Liver (tissue), 9 donors: ENCODE measurements around the gene ZNF865. TPM values are rescaled to one million over a fixed set of nuclear protein-coding genes. Genes with fewer than 3 reads are reported as not detected.
A peak's percentile ranks its signal among the peaks of the same experiment; 100 is the strongest.

ENCODE experiments used
- DNase-seq: peaks from one replicate; pipeline ENCODE4 v3.0.0-alpha.2; 2017; ENCODE audit warnings: low spot score
- H3K27ac ChIP-seq, 2 donors: one replicate each; pipeline ENCODE4 v1.7.0; 2013; ENCODE audit warnings: inconsistent platforms in 2 of 2, low read length in 2 of 2, control low read depth in 1 of 2, low read depth in 1 of 2, mild to moderate bottlenecking in 1 of 2
- H3K27me3 ChIP-seq, 4 donors: one replicate each; pipeline versions ENCODE4 v1.6.1 to v1.7.0; 2013; ENCODE audit warnings: low read length in 3 of 4, inconsistent platforms in 1 of 4, mild to moderate bottlenecking in 1 of 4, moderate library complexity in 1 of 4; ENCODE audit not compliant: control insufficient read depth in 4 of 4, insufficient read depth in 4 of 4
- H3K36me3 ChIP-seq, 4 donors: one replicate each; pipeline versions ENCODE4 v1.6.1 to v1.7.0; 2013; ENCODE audit warnings: low read length in 3 of 4, mild to moderate bottlenecking in 3 of 4, low read depth in 1 of 4, moderate library complexity in 1 of 4; ENCODE audit not compliant: control insufficient read depth in 4 of 4, insufficient read depth in 3 of 4
- H3K4me1 ChIP-seq, 4 donors: one replicate each; pipeline versions ENCODE4 v1.6.1 to v1.7.0; 2013; ENCODE audit warnings: low read length in 3 of 4, mild to moderate bottlenecking in 3 of 4, moderate library complexity in 1 of 4; ENCODE audit not compliant: control insufficient read depth in 4 of 4, insufficient read depth in 4 of 4
- H3K4me3 ChIP-seq, 3 donors: one replicate each; pipeline versions ENCODE4 v1.6.1 to v1.7.0; 2013; ENCODE audit warnings: low read length in 3 of 3, control low read depth in 1 of 3, low read depth in 1 of 3, mild to moderate bottlenecking in 1 of 3
- H3K9ac ChIP-seq, 2 donors: one replicate each; pipeline ENCODE4 v1.7.0; 2013; ENCODE audit warnings: low read length in 2 of 2, mild to moderate bottlenecking in 2 of 2, moderate library complexity in 2 of 2, control low read depth in 1 of 2, low read depth in 1 of 2
- H3K9me3 ChIP-seq, 4 donors: one replicate each; pipeline versions ENCODE4 v1.6.1 to v1.7.0; 2013; ENCODE audit warnings: low read length in 3 of 4; ENCODE audit not compliant: control insufficient read depth in 4 of 4
- EGR1 ChIP-seq, 2 donors: IDR thresholded peaks; 2 replicates each; pipeline ENCODE4 v1.6.1; 2016 to 2018; ENCODE audit warnings: antibody characterized with exemption in 2 of 2, low read depth in 2 of 2
- FOXA1 ChIP-seq: IDR thresholded peaks from 2 replicates; pipeline ENCODE4 v1.6.1; 2016; ENCODE audit warnings: antibody characterized with exemption
- FOXA2 ChIP-seq: IDR thresholded peaks from 2 replicates; pipeline ENCODE4 v1.6.1; 2016; ENCODE audit warnings: antibody characterized with exemption
- GABPA ChIP-seq, 2 donors: IDR thresholded peaks in 1 of 2; conservative IDR thresholded peaks in 1 of 2; 2 replicates each; pipeline ENCODE4 v1.6.1; 2016; ENCODE audit warnings: antibody characterized with exemption in 2 of 2, mild to moderate bottlenecking in 1 of 2, moderate library complexity in 1 of 2
- HNF4A ChIP-seq, 2 donors: conservative IDR thresholded peaks; 2 replicates each; pipeline ENCODE4 v1.6.1; 2016; ENCODE audit warnings: antibody characterized with exemption in 2 of 2, mild to moderate bottlenecking in 2 of 2
- HNF4G ChIP-seq: IDR thresholded peaks from 2 replicates; pipeline ENCODE4 v1.6.1; 2016; ENCODE audit warnings: antibody characterized with exemption
- JUND ChIP-seq, 2 donors: IDR thresholded peaks; 2 replicates each; pipeline ENCODE4 v1.6.1; 2016; ENCODE audit warnings: antibody characterized with exemption in 2 of 2
- NR2F2 ChIP-seq: IDR thresholded peaks from 2 replicates; pipeline ENCODE4 v1.6.1; 2016; ENCODE audit warnings: antibody characterized with exemption
- RAD21 ChIP-seq, 2 donors: IDR thresholded peaks; 2 replicates each; pipeline ENCODE4 v1.6.1; 2016; ENCODE audit warnings: antibody characterized with exemption in 2 of 2, mild to moderate bottlenecking in 2 of 2
- RXRA ChIP-seq, 2 donors: IDR thresholded peaks; 2 replicates each; pipeline ENCODE4 v1.6.1; 2017 to 2018; ENCODE audit warnings: antibody characterized with exemption in 2 of 2, mild to moderate bottlenecking in 1 of 2
- SP1 ChIP-seq: IDR thresholded peaks from 2 replicates; pipeline ENCODE4 v1.6.1; 2018; ENCODE audit warnings: antibody characterized with exemption, mild to moderate bottlenecking
- TAF1 ChIP-seq: conservative IDR thresholded peaks from 2 replicates; pipeline ENCODE4 v1.6.1; 2016; ENCODE audit warnings: antibody characterized with exemption, mild to moderate bottlenecking
- YY1 ChIP-seq: IDR thresholded peaks from 2 replicates; pipeline ENCODE4 v1.6.1; 2016; ENCODE audit warnings: antibody characterized with exemption, mild to moderate bottlenecking
- WGBS: extraction: QIAGEN DNeasy Blood & Tissue Kit; methylation state at CpG from one replicate; pipeline ENCODE4 v1.1.7; 2013; 5-methylcytosine and 5-hydroxymethylcytosine counted together
- polyA plus RNA-seq, 2 donors: library from polyadenylated mRNA; stranded (reverse) in 1 of 2; unstranded in 1 of 2; fragments of 200-250 nt in 1 of 2; fragments of >200 nt in 1 of 2; fragmentation: Nextera tagmentation in 1 of 2; extraction: Ambion mirVana in 1 of 2; gene quantifications; one replicate each; pipeline versions ENCODE4 v1.2.1 to v1.2.3, GENCODE V29; 2013 to 2015
- total RNA-seq, 2 donors: library from RNA; depleted of rRNA; stranded (reverse); fragments of >200 nt; gene quantifications; one replicate each; pipeline ENCODE4 v1.2.3, GENCODE V29; 2014
- TF ChIP-seq, protein P1 (sequence below): IDR thresholded peaks from 2 replicates; pipeline ENCODE4 v1.6.1; 2016; ENCODE audit warnings: antibody characterized with exemption
- TF ChIP-seq, protein P2 (sequence below): IDR thresholded peaks from 2 replicates; pipeline ENCODE4 v1.6.1; 2016; ENCODE audit warnings: antibody characterized with exemption, mild to moderate bottlenecking
- TF ChIP-seq, protein P3 (sequence below): fragments of 150-350 bp; IDR thresholded peaks from 2 replicates; pipeline ENCODE4 v1.5.1; 2017; ENCODE audit warnings: improper control_type of control experiment, low read depth, low read length; ENCODE audit not compliant: missing input control
- TF ChIP-seq, protein P4 (sequence below): IDR thresholded peaks from 2 replicates; pipeline ENCODE4 v1.6.1; 2016; ENCODE audit warnings: antibody characterized with exemption
- TF ChIP-seq, protein P5 (sequence below): IDR thresholded peaks from 2 replicates; pipeline ENCODE4 v1.6.1; 2016; ENCODE audit warnings: antibody characterized with exemption
- donor health status: healthy.
- donor health status: healthy.
- donor health status: healthy.
- donor health status: healthy.
- donor health status: healthy.

Gene ZNF865
- total and polyA plus RNA-seq, 4 donors = 0.38 to 3.1 (median 1.6) TPM

DNA sequence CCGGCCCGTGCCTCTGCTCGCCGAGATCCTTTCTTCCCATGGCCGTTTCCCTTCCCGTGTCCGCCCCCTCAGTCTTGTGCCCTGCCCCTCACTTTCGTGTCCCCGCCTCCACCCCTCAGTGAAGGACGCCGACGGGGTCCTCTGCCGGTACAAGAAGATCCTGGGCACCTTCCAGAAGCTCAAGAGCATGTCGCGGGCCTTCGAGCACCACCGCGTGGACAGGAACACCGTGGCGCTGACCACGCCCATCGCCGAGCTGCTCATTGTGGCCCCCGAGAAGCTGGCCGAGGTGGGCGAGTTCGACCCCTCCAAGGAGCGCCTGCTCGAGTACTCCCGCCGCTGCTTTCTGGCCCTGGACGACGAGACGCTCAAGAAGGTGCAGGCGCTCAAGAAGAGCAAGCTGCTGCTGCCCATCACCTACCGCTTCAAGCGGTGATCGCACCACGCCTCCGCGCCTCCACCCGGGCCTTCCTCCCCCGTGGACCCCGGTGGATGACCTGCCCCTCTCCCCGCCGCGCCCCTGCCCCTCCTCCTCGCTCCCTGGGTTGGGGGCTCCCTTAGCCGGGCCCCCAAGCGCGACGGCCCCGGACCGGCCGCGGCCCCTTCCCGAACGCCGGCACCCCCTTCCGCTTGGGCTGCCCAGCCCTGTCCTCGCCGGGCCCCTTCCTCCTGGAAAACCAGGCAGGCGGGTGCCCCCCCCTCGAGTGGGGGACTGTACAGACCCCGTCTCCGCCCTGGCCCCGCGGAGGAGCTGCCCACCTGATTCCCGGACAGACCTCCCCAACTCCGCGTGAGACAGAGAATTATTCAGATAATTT, 47.1 kb downstream of the ZNF865 start:
- H3K27me3 ChIP-seq = no peaks in the 10 kb centered on the region
- no peak overlapping the region for H3K27ac ChIP-seq
- H3K4me1 ChIP-seq = peaks cover 14 to 38% (median 33%) of the 10 kb centered on the region in 4 donors
- no peak for TF ChIP-seq FOXA2
- TF ChIP-seq HNF4G = no peak
- no peak overlapping the region for H3K9ac ChIP-seq
- H3K36me3 ChIP-seq = no peaks in the 10 kb centered on the region
- H3K9me3 ChIP-seq = no peaks in the 10 kb centered on the region
- WGBS = 90% methylated on average over 71 of the region's 71 CpGs
- no peak overlapping the region for H3K4me3 ChIP-seq
- no peak for DNase-seq

DNA sequence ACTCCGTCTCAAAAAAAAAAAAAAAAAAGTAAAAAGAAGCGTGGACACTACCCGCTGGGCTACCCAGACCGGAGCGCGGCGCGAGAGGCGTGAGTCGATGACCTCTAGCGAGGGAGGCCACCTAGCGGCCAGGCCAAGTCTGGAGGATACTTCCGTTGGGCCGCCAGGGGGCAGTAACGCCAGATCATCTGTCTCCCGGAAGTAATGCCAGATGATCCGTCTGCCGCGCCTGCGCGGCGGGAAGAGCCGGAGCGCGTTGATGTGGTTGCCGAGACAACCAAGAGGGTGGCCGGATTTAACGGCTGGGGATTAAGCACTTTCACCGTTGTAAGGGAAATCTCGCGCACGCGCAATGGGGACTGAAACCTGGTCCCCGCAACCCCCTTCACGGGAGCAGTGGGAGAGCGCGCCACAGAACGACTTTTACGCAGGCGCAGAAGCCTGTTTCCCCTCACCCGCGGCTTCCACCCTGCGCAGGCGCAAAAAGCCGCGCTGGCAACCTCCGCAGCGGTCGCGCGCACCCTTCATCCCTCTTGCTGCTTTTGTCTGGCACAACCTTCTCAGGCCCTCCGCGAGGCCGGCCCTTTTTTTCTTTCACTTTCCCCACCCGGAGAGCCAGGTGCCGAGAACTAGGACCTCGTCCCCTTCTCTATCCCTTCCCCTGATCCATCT, 48.3 kb downstream of the ZNF865 start:
- Histone ChIP-seq H3K36me3 (no peaks in the 10 kb centered on the region), H3K27ac (peak overlapping the region; percentile 94 to 96), H3K27me3 (no peaks in the 10 kb centered on the region), H3K9ac (peak overlapping the region; percentile 78 to 90), H3K4me1 (peaks cover 10 to 41% (median 37%) of the 10 kb centered on the region in 4 donors), H3K4me3 (peak overlapping the region; percentile 76 to 89 (median 78)), H3K9me3 (no peaks in the 10 kb centered on the region)
- peak; percentile 97 for DNase-seq
- under 1% methylated on average over 57 of the region's 57 CpGs for WGBS
- peak; percentile 84 for TF ChIP-seq NR2F2
- no peak for TF ChIP-seq JUND (IDR thresholded peaks at IDR 0.05)
- TF ChIP-seq, protein P1, sequence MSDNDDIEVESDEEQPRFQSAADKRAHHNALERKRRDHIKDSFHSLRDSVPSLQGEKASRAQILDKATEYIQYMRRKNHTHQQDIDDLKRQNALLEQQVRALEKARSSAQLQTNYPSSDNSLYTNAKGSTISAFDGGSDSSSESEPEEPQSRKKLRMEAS = peak; percentile 47
- TF ChIP-seq FOXA1 = no peak
- TF ChIP-seq, protein P2, sequence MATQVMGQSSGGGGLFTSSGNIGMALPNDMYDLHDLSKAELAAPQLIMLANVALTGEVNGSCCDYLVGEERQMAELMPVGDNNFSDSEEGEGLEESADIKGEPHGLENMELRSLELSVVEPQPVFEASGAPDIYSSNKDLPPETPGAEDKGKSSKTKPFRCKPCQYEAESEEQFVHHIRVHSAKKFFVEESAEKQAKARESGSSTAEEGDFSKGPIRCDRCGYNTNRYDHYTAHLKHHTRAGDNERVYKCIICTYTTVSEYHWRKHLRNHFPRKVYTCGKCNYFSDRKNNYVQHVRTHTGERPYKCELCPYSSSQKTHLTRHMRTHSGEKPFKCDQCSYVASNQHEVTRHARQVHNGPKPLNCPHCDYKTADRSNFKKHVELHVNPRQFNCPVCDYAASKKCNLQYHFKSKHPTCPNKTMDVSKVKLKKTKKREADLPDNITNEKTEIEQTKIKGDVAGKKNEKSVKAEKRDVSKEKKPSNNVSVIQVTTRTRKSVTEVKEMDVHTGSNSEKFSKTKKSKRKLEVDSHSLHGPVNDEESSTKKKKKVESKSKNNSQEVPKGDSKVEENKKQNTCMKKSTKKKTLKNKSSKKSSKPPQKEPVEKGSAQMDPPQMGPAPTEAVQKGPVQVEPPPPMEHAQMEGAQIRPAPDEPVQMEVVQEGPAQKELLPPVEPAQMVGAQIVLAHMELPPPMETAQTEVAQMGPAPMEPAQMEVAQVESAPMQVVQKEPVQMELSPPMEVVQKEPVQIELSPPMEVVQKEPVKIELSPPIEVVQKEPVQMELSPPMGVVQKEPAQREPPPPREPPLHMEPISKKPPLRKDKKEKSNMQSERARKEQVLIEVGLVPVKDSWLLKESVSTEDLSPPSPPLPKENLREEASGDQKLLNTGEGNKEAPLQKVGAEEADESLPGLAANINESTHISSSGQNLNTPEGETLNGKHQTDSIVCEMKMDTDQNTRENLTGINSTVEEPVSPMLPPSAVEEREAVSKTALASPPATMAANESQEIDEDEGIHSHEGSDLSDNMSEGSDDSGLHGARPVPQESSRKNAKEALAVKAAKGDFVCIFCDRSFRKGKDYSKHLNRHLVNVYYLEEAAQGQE = no peak
- TF ChIP-seq YY1 = peak; percentile 55
- no peak for TF ChIP-seq EGR1 (IDR thresholded peaks at IDR 0.05; ENCODE audit: low read depth in 2 of 2)
- TF ChIP-seq SP1 = peak; percentile 48
- TF ChIP-seq RXRA (IDR thresholded peaks at IDR 0.05) = peak; percentile 79 to 87
- TF ChIP-seq, protein P3, sequence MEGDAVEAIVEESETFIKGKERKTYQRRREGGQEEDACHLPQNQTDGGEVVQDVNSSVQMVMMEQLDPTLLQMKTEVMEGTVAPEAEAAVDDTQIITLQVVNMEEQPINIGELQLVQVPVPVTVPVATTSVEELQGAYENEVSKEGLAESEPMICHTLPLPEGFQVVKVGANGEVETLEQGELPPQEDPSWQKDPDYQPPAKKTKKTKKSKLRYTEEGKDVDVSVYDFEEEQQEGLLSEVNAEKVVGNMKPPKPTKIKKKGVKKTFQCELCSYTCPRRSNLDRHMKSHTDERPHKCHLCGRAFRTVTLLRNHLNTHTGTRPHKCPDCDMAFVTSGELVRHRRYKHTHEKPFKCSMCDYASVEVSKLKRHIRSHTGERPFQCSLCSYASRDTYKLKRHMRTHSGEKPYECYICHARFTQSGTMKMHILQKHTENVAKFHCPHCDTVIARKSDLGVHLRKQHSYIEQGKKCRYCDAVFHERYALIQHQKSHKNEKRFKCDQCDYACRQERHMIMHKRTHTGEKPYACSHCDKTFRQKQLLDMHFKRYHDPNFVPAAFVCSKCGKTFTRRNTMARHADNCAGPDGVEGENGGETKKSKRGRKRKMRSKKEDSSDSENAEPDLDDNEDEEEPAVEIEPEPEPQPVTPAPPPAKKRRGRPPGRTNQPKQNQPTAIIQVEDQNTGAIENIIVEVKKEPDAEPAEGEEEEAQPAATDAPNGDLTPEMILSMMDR = peak; percentile 100
- TF ChIP-seq HNF4A (conservative IDR thresholded peaks at IDR 0.05) = no peak
- no peak for TF ChIP-seq HNF4G
- no peak for TF ChIP-seq TAF1
- no peak for TF ChIP-seq FOXA2
- TF ChIP-seq, protein P4, sequence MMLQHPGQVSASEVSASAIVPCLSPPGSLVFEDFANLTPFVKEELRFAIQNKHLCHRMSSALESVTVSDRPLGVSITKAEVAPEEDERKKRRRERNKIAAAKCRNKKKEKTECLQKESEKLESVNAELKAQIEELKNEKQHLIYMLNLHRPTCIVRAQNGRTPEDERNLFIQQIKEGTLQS = no peak
- peak; percentile 72 to 80 for TF ChIP-seq RAD21 (IDR thresholded peaks at IDR 0.05)
- TF ChIP-seq, protein P5, sequence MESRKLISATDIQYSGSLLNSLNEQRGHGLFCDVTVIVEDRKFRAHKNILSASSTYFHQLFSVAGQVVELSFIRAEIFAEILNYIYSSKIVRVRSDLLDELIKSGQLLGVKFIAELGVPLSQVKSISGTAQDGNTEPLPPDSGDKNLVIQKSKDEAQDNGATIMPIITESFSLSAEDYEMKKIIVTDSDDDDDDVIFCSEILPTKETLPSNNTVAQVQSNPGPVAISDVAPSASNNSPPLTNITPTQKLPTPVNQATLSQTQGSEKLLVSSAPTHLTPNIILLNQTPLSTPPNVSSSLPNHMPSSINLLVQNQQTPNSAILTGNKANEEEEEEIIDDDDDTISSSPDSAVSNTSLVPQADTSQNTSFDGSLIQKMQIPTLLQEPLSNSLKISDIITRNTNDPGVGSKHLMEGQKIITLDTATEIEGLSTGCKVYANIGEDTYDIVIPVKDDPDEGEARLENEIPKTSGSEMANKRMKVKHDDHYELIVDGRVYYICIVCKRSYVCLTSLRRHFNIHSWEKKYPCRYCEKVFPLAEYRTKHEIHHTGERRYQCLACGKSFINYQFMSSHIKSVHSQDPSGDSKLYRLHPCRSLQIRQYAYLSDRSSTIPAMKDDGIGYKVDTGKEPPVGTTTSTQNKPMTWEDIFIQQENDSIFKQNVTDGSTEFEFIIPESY = peak; percentile 11
- peak; percentile 67 to 84 for TF ChIP-seq GABPA (IDR thresholded peaks at IDR 0.05 in 1 of 2, conservative IDR thresholded peaks at IDR 0.05 in 1 of 2)
